GM19023 (cell line): ENCODE data around the gene PNKP.
A peak's percentile ranks its signal among the peaks of the same experiment; 100 is the strongest.

ENCODE experiments used
- ATAC-seq: cut with Tn5 transposase; IDR thresholded peaks from one replicate; pipeline ENCODE4 v1.9.1; 2021; ENCODE audit warnings: mild to moderate bottlenecking, moderate library complexity; ENCODE audit not compliant: unreplicated experiment

PNKP gene

GRCh38 chr19:49866933-49867782 is at the start of gene PNKP:
Gene PNKP (minus strand): TSS chr19:49867576. CDS start chr19:49867204, 372 bp downstream.
- ATAC-seq = peak; percentile 43

- ATAC-seq = no peak
Measured at GRCh38 chr19:49915271-49915670, 47.9 kb upstream of the PNKP start.

GRCh38 chr19:49913720-49914119 is 46.3 kb upstream of the PNKP start:
- ATAC-seq = no peak

- no peak for ATAC-seq
Measured at GRCh38 chr19:49912965-49913685, 45.7 kb upstream of the PNKP start.

- peak; percentile 45 for ATAC-seq
Measured at GRCh38 chr19:49911381-49912145, 44.2 kb upstream of the PNKP start.

GRCh38 chr19:49910179-49910578 is 42.8 kb upstream of the PNKP start:
- ATAC-seq = no peak

- ATAC-seq = no peak
Measured at GRCh38 chr19:49908480-49909420, 41.4 kb upstream of the PNKP start.

GRCh38 chr19:49907745-49908446 is 40.5 kb upstream of the PNKP start:
- no peak for ATAC-seq

- no peak for ATAC-seq
Measured at GRCh38 chr19:49906879-49907564, 39.6 kb upstream of the PNKP start.

- no peak for ATAC-seq
Measured at GRCh38 chr19:49904136-49904535, 36.8 kb upstream of the PNKP start.

- ATAC-seq = peak; percentile 46
Measured at GRCh38 chr19:49896863-49897621, 29.7 kb upstream of the PNKP start, which contains the start of gene IL4I1. Gene IL4I1 (minus strand): TSS chr19:49896887. CDS start chr19:49896160, 727 bp downstream.

- no peak for ATAC-seq
Measured at GRCh38 chr19:49895566-49896297, 28.4 kb upstream of the PNKP start.

GRCh38 chr19:49894879-49895565 is 27.6 kb upstream of the PNKP start:
- ATAC-seq = no peak

- no peak for ATAC-seq
Measured at GRCh38 chr19:49894011-49894664, 26.8 kb upstream of the PNKP start.

GRCh38 chr19:49892716-49893115 is 25.3 kb upstream of the PNKP start:
- no peak for ATAC-seq

- no peak for ATAC-seq
Measured at GRCh38 chr19:49891393-49891792, 24.0 kb upstream of the PNKP start.
